RWPE2 (cell line): ENCODE data around the gene ROBO3.

ENCODE experiments used
- ATAC-seq: fragments of 200-7000 bp; cut with Tn5 transposase; 3 replicates; pipeline ENCODE4 v1.9.1; 2021; ENCODE audit warnings: low read depth
- DNase-seq: peaks from one replicate; pipeline ENCODE4 v3.0.0-alpha.2; 2020; ENCODE audit warnings: low spot score
- H3K27ac ChIP-seq: fragments of 450-650 bp; 2 replicates; pipeline ENCODE4 v1.5.1; 2017; ENCODE audit warnings: mild to moderate bottlenecking; ENCODE audit not compliant: poor library complexity, severe bottlenecking
- H3K27me3 ChIP-seq: fragments of 250-450 bp; sonication (Bioruptor Pico); 2 replicates; pipeline ENCODE4 v1.5.1; 2021; ENCODE audit warnings: mild to moderate bottlenecking, moderate library complexity; ENCODE audit not compliant: insufficient read depth, poor library complexity, severe bottlenecking
- H3K36me3 ChIP-seq: fragments of 250-450 bp; sonication (Bioruptor Pico); 2 replicates; pipeline ENCODE4 v1.5.1; 2020; ENCODE audit warnings: low read depth, mild to moderate bottlenecking, moderate library complexity
- H3K4me1 ChIP-seq: fragments of 250-450 bp; sonication (Bioruptor Pico); 2 replicates; pipeline ENCODE4 v1.5.1; 2021; ENCODE audit warnings: mild to moderate bottlenecking, moderate library complexity; ENCODE audit not compliant: insufficient read depth, poor library complexity, severe bottlenecking
- H3K4me3 ChIP-seq: fragments of 250-450 bp; sonication (Bioruptor Pico); 2 replicates; pipeline ENCODE4 v1.5.1; 2021; ENCODE audit warnings: mild to moderate bottlenecking, moderate library complexity; ENCODE audit not compliant: severe bottlenecking
- H3K9me3 ChIP-seq: fragments of 250-450 bp; sonication (Bioruptor Pico); 2 replicates; pipeline ENCODE4 v1.5.1; 2021; ENCODE audit warnings: mild to moderate bottlenecking, moderate library complexity; ENCODE audit not compliant: severe bottlenecking
- TF ChIP-seq, protein P1 (sequence below): fragments of 450-650 bp; IDR thresholded peaks from one replicate; pipeline ENCODE4 v1.5.1; 2017; ENCODE audit warnings: mild to moderate bottlenecking, moderate library complexity; ENCODE audit not compliant: poor library complexity, severe bottlenecking

The ROBO3 gene

DNA sequence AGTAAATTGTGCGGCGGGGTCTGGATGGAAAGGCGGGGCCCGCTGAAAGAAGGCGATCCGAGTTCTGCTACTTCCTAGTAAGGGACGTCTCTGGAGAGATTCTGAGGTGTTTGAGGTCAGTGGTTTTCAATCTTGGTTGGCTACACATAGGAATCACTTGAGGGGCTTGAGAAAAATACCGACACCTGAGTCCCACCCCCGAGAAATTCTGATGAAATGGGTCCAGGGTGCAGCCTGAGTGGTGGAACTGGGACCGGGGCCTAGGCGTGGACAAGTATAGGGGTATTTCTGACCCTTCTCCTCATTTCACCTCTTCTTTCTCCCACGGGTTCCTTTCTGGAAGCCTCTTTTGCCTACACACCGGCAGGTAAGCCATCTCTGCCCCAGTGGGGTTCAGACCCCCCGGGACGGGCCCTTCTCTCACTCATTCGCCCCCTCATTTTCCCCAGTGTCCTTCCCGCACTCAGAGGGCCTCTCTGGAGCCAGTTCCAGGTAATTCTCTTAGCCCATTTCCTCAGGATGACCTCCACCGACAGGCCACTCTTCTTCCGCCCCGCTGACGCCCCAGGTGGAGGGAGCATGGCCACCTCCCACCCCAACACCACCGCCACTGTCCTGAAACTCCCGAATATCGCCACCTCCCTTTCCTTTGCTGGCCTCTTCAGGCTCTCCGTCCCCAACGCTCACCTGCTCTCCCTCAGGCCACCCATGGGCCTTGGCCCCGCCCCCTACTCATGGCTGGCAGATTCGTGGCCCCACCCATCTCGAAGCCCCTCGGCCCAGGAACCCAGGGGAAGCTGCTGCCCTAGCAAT, 11.8 kb downstream of the ROBO3 start:
- TF ChIP-seq, protein P1, sequence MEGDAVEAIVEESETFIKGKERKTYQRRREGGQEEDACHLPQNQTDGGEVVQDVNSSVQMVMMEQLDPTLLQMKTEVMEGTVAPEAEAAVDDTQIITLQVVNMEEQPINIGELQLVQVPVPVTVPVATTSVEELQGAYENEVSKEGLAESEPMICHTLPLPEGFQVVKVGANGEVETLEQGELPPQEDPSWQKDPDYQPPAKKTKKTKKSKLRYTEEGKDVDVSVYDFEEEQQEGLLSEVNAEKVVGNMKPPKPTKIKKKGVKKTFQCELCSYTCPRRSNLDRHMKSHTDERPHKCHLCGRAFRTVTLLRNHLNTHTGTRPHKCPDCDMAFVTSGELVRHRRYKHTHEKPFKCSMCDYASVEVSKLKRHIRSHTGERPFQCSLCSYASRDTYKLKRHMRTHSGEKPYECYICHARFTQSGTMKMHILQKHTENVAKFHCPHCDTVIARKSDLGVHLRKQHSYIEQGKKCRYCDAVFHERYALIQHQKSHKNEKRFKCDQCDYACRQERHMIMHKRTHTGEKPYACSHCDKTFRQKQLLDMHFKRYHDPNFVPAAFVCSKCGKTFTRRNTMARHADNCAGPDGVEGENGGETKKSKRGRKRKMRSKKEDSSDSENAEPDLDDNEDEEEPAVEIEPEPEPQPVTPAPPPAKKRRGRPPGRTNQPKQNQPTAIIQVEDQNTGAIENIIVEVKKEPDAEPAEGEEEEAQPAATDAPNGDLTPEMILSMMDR = no peak
- H3K9me3 ChIP-seq = no peaks in the 10 kb centered on the region
- ATAC-seq (0 out of 3 replicates have a peak, but pooled peaks have one; percentile 0), DNase-seq (no peak)
- peak overlapping the region; percentile 38 for H3K27ac ChIP-seq
- H3K4me1 ChIP-seq = no peaks in the 10 kb centered on the region
- 0 out of 2 replicates have a peak, but pooled peaks cover 3% of the 10 kb centered on the region for H3K36me3 ChIP-seq
- no peaks in the 10 kb centered on the region for H3K27me3 ChIP-seq
- H3K4me3 ChIP-seq = peak overlapping the region; percentile 42

DNA sequence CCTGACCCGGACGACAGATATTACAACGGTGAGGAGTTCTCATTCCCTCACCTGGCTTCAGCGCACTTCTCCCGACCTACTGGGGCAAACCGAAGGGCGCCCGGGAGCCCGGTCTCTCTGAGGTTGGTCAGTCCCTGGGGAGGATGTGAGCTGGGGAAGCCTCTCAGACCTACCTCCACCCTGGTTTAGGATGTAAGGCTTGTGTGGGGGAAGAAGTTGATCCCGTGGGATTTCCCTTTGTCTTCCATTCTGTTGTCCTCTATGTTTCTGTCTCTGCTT, 12.3 kb downstream of the ROBO3 start:
- Histone ChIP-seq H3K36me3 (0 out of 2 replicates have a peak, but pooled peaks cover 3% of the 10 kb centered on the region), H3K27me3 (no peaks in the 10 kb centered on the region), H3K27ac (peak overlapping the region; percentile 38), H3K9me3 (no peaks in the 10 kb centered on the region), H3K4me1 (no peaks in the 10 kb centered on the region), H3K4me3 (peak overlapping the region; percentile 42)
- TF ChIP-seq, protein P1 = no peak
- DNase-seq = no peak
- no peak for ATAC-seq

DNA sequence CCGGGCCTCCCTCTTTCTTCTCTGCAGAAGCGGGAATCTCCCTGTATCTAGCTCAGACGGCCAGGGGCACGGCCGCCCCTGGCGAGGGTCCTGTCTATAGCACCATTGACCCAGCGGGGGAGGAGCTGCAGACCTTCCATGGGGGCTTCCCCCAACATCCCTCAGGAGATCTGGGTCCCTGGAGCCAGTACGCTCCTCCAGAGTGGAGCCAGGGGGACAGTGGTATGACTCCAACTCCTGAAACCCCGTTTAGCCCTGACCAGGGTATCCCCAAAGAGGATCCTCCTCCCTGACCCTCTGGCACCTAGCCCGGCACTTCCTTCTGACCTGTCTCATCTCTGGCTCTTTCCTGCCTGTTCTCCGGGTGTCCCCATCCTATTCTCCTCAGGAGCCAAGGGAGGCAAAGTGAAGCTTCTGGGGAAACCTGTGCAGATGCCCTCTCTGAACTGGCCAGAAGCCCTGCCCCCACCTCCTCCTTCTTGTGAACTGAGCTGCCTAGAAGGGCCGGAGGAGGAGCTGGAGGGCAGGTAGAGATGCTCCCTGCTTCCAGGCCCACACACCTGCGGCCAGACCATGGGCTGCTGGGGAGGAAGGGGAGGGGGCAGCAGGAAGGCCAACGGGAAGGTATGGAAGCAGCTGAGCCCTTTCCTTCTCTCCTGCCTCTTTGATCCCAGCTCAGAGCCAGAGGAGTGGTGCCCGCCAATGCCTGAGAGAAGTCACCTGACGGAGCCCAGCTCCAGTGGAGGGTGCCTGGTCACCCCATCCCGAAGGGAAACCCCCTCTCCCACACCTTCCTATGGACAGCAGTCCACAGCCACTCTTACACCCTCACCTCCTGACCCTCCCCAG, 12.9 kb downstream of the ROBO3 start:
- H3K4me3 ChIP-seq = peak overlapping the region; percentile 42
- 0 out of 2 replicates have a peak, but pooled peaks cover 3% of the 10 kb centered on the region for H3K36me3 ChIP-seq
- H3K27ac ChIP-seq = peak overlapping the region; percentile 38
- H3K9me3 ChIP-seq = no peaks in the 10 kb centered on the region
- ATAC-seq (no peak), DNase-seq (no peak)
- no peaks in the 10 kb centered on the region for H3K4me1 ChIP-seq
- TF ChIP-seq, protein P1 = no peak
- H3K27me3 ChIP-seq = no peaks in the 10 kb centered on the region

DNA sequence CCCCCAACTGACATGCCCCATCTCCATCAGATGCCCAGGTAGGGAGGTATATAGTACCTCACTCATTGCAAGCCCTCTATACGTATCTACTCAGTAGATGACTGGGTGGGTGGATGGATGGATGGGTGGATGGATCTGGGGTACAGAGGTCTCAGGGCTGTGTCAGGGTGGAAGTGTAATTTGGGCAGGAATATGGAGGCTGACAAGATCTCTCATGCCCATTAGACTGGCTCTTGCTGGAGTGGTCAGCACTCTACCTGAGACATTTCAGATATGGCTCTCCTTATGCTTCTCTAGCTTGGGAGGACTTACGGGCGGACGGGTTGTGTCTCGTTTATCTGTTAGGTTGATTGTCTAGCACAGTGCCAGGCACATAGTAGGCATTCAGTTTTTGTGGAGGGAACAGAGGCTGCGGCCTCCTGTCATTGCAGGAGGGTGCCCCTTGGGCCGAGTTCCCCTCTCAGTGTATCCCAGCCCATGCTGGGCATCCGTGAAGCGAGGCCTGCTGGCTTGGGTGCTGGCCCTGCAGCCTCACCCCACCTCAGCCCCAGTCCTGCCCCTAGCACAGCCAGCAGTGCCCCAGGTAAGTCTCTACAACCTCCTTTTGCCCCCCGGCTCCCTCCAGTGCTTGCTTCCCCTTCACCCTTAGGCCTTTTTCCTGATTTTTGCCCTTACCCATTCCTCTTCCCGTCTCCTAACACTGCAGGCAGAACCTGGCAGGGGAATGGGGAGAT, 13.7 kb downstream of the ROBO3 start:
- Histone ChIP-seq H3K27ac (no peak overlapping the region), H3K36me3 (0 out of 2 replicates have a peak, but pooled peaks cover 3% of the 10 kb centered on the region), H3K4me3 (no peak overlapping the region), H3K9me3 (no peaks in the 10 kb centered on the region), H3K27me3 (no peaks in the 10 kb centered on the region), H3K4me1 (no peaks in the 10 kb centered on the region)
- DNase-seq (no peak), ATAC-seq (no peak)
- TF ChIP-seq, protein P1 = no peak
